ENCODE data around the gene COL12A1. TPM values are rescaled to one million over a fixed set of nuclear protein-coding genes. Genes with fewer than 3 reads are reported as not detected.

The COL12A1 gene
- total RNA-seq, 1 donor from 2014 or later = 1.3 TPM

GRCh38 chr6:75081047-75081446, 124.8 kb downstream of the COL12A1 start:
- Histone ChIP-seq H3K4me2 (no peak overlapping the region), H3K9ac (no peak overlapping the region), H3K36me3 (no peaks in the 10 kb centered on the region), H3K79me2 (ENCODE audit: low read depth) (no peaks in the 10 kb centered on the region), H3K27me3 (peaks cover 28% of the 10 kb centered on the region), H3F3A (ENCODE audit: low read depth) (no peaks in the 10 kb centered on the region), H3K27ac (no peak overlapping the region), H2AFZ (replicated peaks) (no peak overlapping the region), H4K20me1 (ENCODE audit: low read depth) (no peaks in the 10 kb centered on the region), H3K4me1 (peaks cover 18% of the 10 kb centered on the region), H3K9me3 (ENCODE audit: low read depth) (no peaks in the 10 kb centered on the region), H3K4me3 (no peak overlapping the region)
- no peaks in the 10 kb centered on the region for H3K9me3 Mint-ChIP-seq
- H3K36me3 Mint-ChIP-seq = no peaks in the 10 kb centered on the region
- peaks cover 2% of the 10 kb centered on the region for H3K27me3 Mint-ChIP-seq (ENCODE audit: insufficient read depth, low read depth)
- no peak for DNase-seq (ENCODE audit: low spot score)
- H3K27ac Mint-ChIP-seq = no peak overlapping the region
- TF ChIP-seq CTCF (IDR thresholded peaks at IDR 0.05) (no peak), EZH2phosphoT487 (IDR thresholded peaks at IDR 0.05) (no peak)
- H3K4me3 Mint-ChIP-seq = no peak overlapping the region
- peaks cover 13% of the 10 kb centered on the region for H3K4me1 Mint-ChIP-seq

- H3K9me3 Mint-ChIP-seq = no peaks in the 10 kb centered on the region
- DNase-seq (ENCODE audit: low spot score) = no peak
- peaks cover 16% of the 10 kb centered on the region for H3K4me1 ChIP-seq
- no peak overlapping the region for H2AFZ ChIP-seq (replicated peaks)
- H4K20me1 ChIP-seq (ENCODE audit: low read depth) = no peaks in the 10 kb centered on the region
- no peak for TF ChIP-seq EZH2 (IDR thresholded peaks at IDR 0.05)
- no peak for TF ChIP-seq EZH2phosphoT487 (IDR thresholded peaks at IDR 0.05)
- no peak for TF ChIP-seq CTCF (IDR thresholded peaks at IDR 0.05)
- H3K4me1 Mint-ChIP-seq = peaks cover 8% of the 10 kb centered on the region
- H3K27me3 ChIP-seq = peaks cover 14% of the 10 kb centered on the region
- H3K36me3 ChIP-seq = no peaks in the 10 kb centered on the region
- H3K4me3 ChIP-seq = no peak overlapping the region
- no peaks in the 10 kb centered on the region for H3K36me3 Mint-ChIP-seq
- H3K9ac ChIP-seq = no peak overlapping the region
- H3K4me3 Mint-ChIP-seq = no peak overlapping the region
- no peaks in the 10 kb centered on the region for H3K9me3 ChIP-seq (ENCODE audit: low read depth)
- H3K4me2 ChIP-seq = no peak overlapping the region
- H3K27ac ChIP-seq = no peak overlapping the region
- H3K27me3 Mint-ChIP-seq (ENCODE audit: insufficient read depth, low read depth) = peaks cover 2% of the 10 kb centered on the region
- H3F3A ChIP-seq (ENCODE audit: low read depth) = no peaks in the 10 kb centered on the region
- no peak overlapping the region for H3K27ac Mint-ChIP-seq
- no peaks in the 10 kb centered on the region for H3K79me2 ChIP-seq (ENCODE audit: low read depth)
These were observed 126.3 kb downstream of the COL12A1 start for GRCh38 chr6:75079589-75079988.

- TF ChIP-seq EZH2phosphoT487 (IDR thresholded peaks at IDR 0.05) (no peak), EZH2 (IDR thresholded peaks at IDR 0.05) (no peak), CTCF (IDR thresholded peaks at IDR 0.05) (no peak)
- H3K27me3 Mint-ChIP-seq (ENCODE audit: insufficient read depth, low read depth) = peaks cover 2% of the 10 kb centered on the region
- H3K9me3 Mint-ChIP-seq = no peaks in the 10 kb centered on the region
- Histone ChIP-seq H3K79me2 (ENCODE audit: low read depth) (no peaks in the 10 kb centered on the region), H3K4me1 (peaks cover 12% of the 10 kb centered on the region), H3F3A (ENCODE audit: low read depth) (no peaks in the 10 kb centered on the region), H3K27me3 (no peaks in the 10 kb centered on the region), H3K27ac (no peak overlapping the region), H3K36me3 (no peaks in the 10 kb centered on the region), H3K4me2 (no peak overlapping the region), H4K20me1 (ENCODE audit: low read depth) (no peaks in the 10 kb centered on the region), H2AFZ (replicated peaks) (no peak overlapping the region), H3K9me3 (ENCODE audit: low read depth) (no peaks in the 10 kb centered on the region), H3K4me3 (no peak overlapping the region), H3K9ac (no peak overlapping the region)
- peaks cover 5% of the 10 kb centered on the region for H3K4me1 Mint-ChIP-seq
- H3K4me3 Mint-ChIP-seq = no peak overlapping the region
- no peak overlapping the region for H3K27ac Mint-ChIP-seq
- DNase-seq (ENCODE audit: low spot score) = peak; percentile 23
- no peaks in the 10 kb centered on the region for H3K36me3 Mint-ChIP-seq
These were observed 128.2 kb downstream of the COL12A1 start for GRCh38 chr6:75077701-75078100.
